HCT116 (cell line): ENCODE results near the gene TREM2. TPM values are rescaled to one million over a fixed set of nuclear protein-coding genes. Genes with fewer than 3 reads are reported as not detected.

Experiments
- ATAC-seq: fragments of 200-7000 bp; cut with Tn5 transposase; 2 replicates; pipeline ENCODE4 v1.9.1; 2020; ENCODE audit warnings: mild to moderate bottlenecking, moderate library complexity
- BruUV-seq: library from RNA; stranded (reverse); fragments of 400-500 nt; replicated peaks from 2 replicates; lab custom pipeline; 2021; lab: Mats Ljungman, UMichigan
- CTCF ChIA-PET: fragments of 300-600 bp; sonication (Branson Sonifier 250); formaldehyde crosslinking; loops from one replicate; lab custom pipeline; 2021; ENCODE audit warnings: antibody characterized with exemption; lab: Charles Lee
- POLR2A ChIA-PET: fragments of 300-600, 350-600 bp; sonication (Branson Sonifier 250); formaldehyde crosslinking; loops from one replicate; lab custom pipeline; 2021; ENCODE audit warnings: antibody characterized with exemption; lab: Charles Lee
- RAD21 ChIA-PET, 2 experiments: fragments of 300-600 bp; sonication (Branson Sonifier 250); formaldehyde crosslinking; loops; one replicate each; lab custom pipeline; 2023; ENCODE audit warnings: low total read pairs in 2 of 2; ENCODE audit not compliant: uncharacterized antibody in 2 of 2, unreplicated experiment in 2 of 2, low non-redundant PET in 1 of 2; lab: Charles Lee
- DNase-seq: peaks from one replicate; pipeline ENCODE4 v3.0.0-alpha.2; 2010; ENCODE audit warnings: low read depth, low spot score
- H2AFZ ChIP-seq: fragments of 200-600 bp; shearing (Covaris generic), sonication (generic); 2 replicates; pipeline ENCODE4 v1.6.1; 2017; ENCODE audit warnings: low read depth, mixed run types, mixed read lengths, antibody characterized with exemption, low read length; ENCODE audit not compliant: poor library complexity, severe bottlenecking
- H3K27ac ChIP-seq: 2 replicates; pipeline ENCODE4 v1.5.1; 2012; ENCODE audit warnings: low read depth, low read length
- H3K27me3 ChIP-seq: fragments of 200-600 bp; sonication (generic); 2 replicates; pipeline ENCODE4 v1.6.1; 2016; ENCODE audit warnings: mixed run types, low read length, mixed read lengths; ENCODE audit not compliant: insufficient read depth
- H3K36me3 ChIP-seq, 2 experiments: fragments of 200-500 bp in 1 of 2; fragments of 200-600 bp in 1 of 2; sonication (Bioruptor generic) in 1 of 2; sonication (generic) in 1 of 2; 2 replicates each; pipeline versions ENCODE4 v1.5.1 to v1.6.1; 2014 to 2016; ENCODE audit warnings: low read length in 2 of 2, inconsistent platforms in 1 of 2, mixed read lengths in 1 of 2, mixed run types in 1 of 2; ENCODE audit not compliant: insufficient read depth in 2 of 2, control insufficient read depth in 1 of 2
- H3K4me1 ChIP-seq, 2 experiments: fragments of 200-600 bp in 1 of 2; sonication (generic) in 1 of 2; 2 replicates each; pipeline versions ENCODE4 v1.5.1 to v1.6.1; 2012 to 2017; ENCODE audit warnings: low read length in 2 of 2, inconsistent platforms in 1 of 2, mild to moderate bottlenecking in 1 of 2, mixed read lengths in 1 of 2, mixed run types in 1 of 2, moderate library complexity in 1 of 2; ENCODE audit not compliant: insufficient read depth in 2 of 2, control insufficient read depth in 1 of 2
- H3K4me2 ChIP-seq: fragments of 200-600 bp; sonication (generic); 2 replicates; pipeline ENCODE4 v1.6.1; 2017; ENCODE audit warnings: mixed run types, low read length, mixed read lengths
- H3K4me3 ChIP-seq, 2 experiments: fragments of 200-600 bp in 1 of 2; sonication (generic) in 1 of 2; replicated peaks in 1 of 2; 2 replicates each; pipeline ENCODE4 v1.5.1; 2011 to 2016; ENCODE audit warnings: low read length in 2 of 2, control low read depth in 1 of 2, low read depth in 1 of 2, mild to moderate bottlenecking in 1 of 2, mixed read lengths in 1 of 2, mixed run types in 1 of 2
- H3K79me2 ChIP-seq: fragments of 200-600 bp; sonication (generic); 2 replicates; pipeline ENCODE4 v1.6.1; 2017; ENCODE audit warnings: mild to moderate bottlenecking, mixed run types, low read length, moderate library complexity, mixed read lengths; ENCODE audit not compliant: insufficient read depth
- H3K9ac ChIP-seq: fragments of 200-600 bp; sonication (generic); 2 replicates; pipeline ENCODE4 v1.6.1; 2016; ENCODE audit warnings: low read length, mixed read lengths
- H3K9me2 ChIP-seq: fragments of 200-600 bp; sonication (generic), shearing (Covaris generic); 2 replicates; pipeline ENCODE4 v1.6.1; 2017; ENCODE audit warnings: mixed run types, mild to moderate bottlenecking, moderate library complexity; ENCODE audit not compliant: insufficient read depth
- H3K9me3 ChIP-seq, 2 experiments: fragments of 200-500 bp in 1 of 2; fragments of 200-600 bp in 1 of 2; sonication (Bioruptor generic) in 1 of 2; sonication (generic) in 1 of 2; 2 replicates each; pipeline ENCODE4 v1.6.1; 2014 to 2017; ENCODE audit warnings: low read length in 2 of 2, mixed read lengths in 2 of 2, inconsistent platforms in 1 of 2, low read depth in 1 of 2, mild to moderate bottlenecking in 1 of 2, mixed run types in 1 of 2, moderate library complexity in 1 of 2; ENCODE audit not compliant: control insufficient read depth in 1 of 2, insufficient read depth in 1 of 2
- H4K20me1 ChIP-seq: fragments of 200-600 bp; sonication (generic), shearing (Covaris generic); 2 replicates; pipeline ENCODE4 v1.6.1; 2017; ENCODE audit warnings: mixed run types, mild to moderate bottlenecking, moderate library complexity; ENCODE audit not compliant: insufficient read depth
- ELF1 ChIP-seq: IDR thresholded peaks from 2 replicates; pipeline ENCODE4 v1.6.1; 2012; ENCODE audit warnings: low read depth, borderline replicate concordance
- intact Hi-C: fragments of 100-400 bp; cut with micrococcal nuclease; formaldehyde crosslinking; loops from 2 replicates; pipeline ENCODE4 v1.10.0; 2022
- total RNA-seq: library from RNA; stranded (reverse); gene quantifications from one replicate; pipeline ENCODE4 v1.2.1, GENCODE V29; 2021; ENCODE audit not compliant: unreplicated experiment
- TF ChIP-seq, protein P1 (sequence below): IDR thresholded peaks from 2 replicates; pipeline ENCODE4 v1.6.1; 2012; ENCODE audit warnings: low read depth
- TF ChIP-seq, protein P2 (sequence below), 3 experiments: fragments of 200-600 bp in 1 of 3; sonication (generic) in 1 of 3; IDR thresholded peaks in 2 of 3; conservative IDR thresholded peaks in 1 of 3; 2 replicates each; pipeline ENCODE4 v1.5.1; 2012 to 2017; ENCODE audit warnings: low read depth in 2 of 3, low read length in 2 of 3, antibody characterized with exemption in 1 of 3, borderline replicate concordance in 1 of 3, control low read depth in 1 of 3, mild to moderate bottlenecking in 1 of 3, mixed read lengths in 1 of 3, mixed run types in 1 of 3, moderate library complexity in 1 of 3; ENCODE audit not compliant: insufficient read depth in 1 of 3

TREM2 gene
- total RNA-seq, 1 experiment from 2014 or later: not detected

DNA sequence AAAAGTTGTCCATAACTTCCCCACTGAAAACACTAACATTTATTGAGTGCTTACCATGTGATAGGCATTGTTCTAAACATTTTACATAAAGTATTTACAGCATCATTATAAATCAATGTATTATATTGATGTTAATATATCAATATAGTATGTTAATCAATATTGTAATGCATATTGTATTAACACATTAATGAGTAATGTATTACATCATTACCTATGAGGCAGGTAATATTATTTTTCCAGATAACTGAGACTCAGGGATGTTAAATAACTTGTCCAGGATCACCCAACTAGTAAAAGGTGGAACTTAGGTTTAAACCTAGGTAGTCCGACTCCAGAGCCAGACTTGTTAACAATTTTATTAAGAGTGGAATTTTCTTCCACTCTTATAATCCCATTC is 12.2 kb upstream of the TREM2 start:
- H3K9me2 ChIP-seq: no peaks in the 10 kb centered on the region
- intact Hi-C loops: no loop called here
- H3K36me3 ChIP-seq: no peaks in the 10 kb centered on the region
- no peaks in the 10 kb centered on the region for H3K79me2 ChIP-seq
- ATAC-seq (no peak), DNase-seq (no peak)
- H3K9ac ChIP-seq: no peak overlapping the region
- POLR2A ChIA-PET: no interaction called here
- H3K4me2 ChIP-seq: no peak overlapping the region
- H3K9me3 ChIP-seq: no peaks in the 10 kb centered on the region
- RAD21 ChIA-PET: no interaction called here
- no peaks in the 10 kb centered on the region for H3K4me1 ChIP-seq
- H2AFZ ChIP-seq: no peak overlapping the region
- TF ChIP-seq, protein P1, sequence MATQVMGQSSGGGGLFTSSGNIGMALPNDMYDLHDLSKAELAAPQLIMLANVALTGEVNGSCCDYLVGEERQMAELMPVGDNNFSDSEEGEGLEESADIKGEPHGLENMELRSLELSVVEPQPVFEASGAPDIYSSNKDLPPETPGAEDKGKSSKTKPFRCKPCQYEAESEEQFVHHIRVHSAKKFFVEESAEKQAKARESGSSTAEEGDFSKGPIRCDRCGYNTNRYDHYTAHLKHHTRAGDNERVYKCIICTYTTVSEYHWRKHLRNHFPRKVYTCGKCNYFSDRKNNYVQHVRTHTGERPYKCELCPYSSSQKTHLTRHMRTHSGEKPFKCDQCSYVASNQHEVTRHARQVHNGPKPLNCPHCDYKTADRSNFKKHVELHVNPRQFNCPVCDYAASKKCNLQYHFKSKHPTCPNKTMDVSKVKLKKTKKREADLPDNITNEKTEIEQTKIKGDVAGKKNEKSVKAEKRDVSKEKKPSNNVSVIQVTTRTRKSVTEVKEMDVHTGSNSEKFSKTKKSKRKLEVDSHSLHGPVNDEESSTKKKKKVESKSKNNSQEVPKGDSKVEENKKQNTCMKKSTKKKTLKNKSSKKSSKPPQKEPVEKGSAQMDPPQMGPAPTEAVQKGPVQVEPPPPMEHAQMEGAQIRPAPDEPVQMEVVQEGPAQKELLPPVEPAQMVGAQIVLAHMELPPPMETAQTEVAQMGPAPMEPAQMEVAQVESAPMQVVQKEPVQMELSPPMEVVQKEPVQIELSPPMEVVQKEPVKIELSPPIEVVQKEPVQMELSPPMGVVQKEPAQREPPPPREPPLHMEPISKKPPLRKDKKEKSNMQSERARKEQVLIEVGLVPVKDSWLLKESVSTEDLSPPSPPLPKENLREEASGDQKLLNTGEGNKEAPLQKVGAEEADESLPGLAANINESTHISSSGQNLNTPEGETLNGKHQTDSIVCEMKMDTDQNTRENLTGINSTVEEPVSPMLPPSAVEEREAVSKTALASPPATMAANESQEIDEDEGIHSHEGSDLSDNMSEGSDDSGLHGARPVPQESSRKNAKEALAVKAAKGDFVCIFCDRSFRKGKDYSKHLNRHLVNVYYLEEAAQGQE: no peak
- TF ChIP-seq ELF1: no peak
- TF ChIP-seq, protein P2, sequence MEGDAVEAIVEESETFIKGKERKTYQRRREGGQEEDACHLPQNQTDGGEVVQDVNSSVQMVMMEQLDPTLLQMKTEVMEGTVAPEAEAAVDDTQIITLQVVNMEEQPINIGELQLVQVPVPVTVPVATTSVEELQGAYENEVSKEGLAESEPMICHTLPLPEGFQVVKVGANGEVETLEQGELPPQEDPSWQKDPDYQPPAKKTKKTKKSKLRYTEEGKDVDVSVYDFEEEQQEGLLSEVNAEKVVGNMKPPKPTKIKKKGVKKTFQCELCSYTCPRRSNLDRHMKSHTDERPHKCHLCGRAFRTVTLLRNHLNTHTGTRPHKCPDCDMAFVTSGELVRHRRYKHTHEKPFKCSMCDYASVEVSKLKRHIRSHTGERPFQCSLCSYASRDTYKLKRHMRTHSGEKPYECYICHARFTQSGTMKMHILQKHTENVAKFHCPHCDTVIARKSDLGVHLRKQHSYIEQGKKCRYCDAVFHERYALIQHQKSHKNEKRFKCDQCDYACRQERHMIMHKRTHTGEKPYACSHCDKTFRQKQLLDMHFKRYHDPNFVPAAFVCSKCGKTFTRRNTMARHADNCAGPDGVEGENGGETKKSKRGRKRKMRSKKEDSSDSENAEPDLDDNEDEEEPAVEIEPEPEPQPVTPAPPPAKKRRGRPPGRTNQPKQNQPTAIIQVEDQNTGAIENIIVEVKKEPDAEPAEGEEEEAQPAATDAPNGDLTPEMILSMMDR (IDR thresholded peaks at IDR 0.05 in 2 of 3, conservative IDR thresholded peaks at IDR 0.05 in 1 of 3; ENCODE audit: borderline replicate concordance in 1 of 3, insufficient read depth in 1 of 3, low read depth in 2 of 3, low read length in 2 of 3): no peak
- CTCF ChIA-PET: no interaction called here
- H4K20me1 ChIP-seq: no peaks in the 10 kb centered on the region
- no peak overlapping the region for H3K27ac ChIP-seq
- H3K4me3 ChIP-seq: no peak overlapping the region
- no TSS peak for BruUV-seq
- H3K27me3 ChIP-seq: peaks cover 47% of the 10 kb centered on the region
